ENCODE measurements around the gene ACTN4.

Gene ACTN4

DNA sequence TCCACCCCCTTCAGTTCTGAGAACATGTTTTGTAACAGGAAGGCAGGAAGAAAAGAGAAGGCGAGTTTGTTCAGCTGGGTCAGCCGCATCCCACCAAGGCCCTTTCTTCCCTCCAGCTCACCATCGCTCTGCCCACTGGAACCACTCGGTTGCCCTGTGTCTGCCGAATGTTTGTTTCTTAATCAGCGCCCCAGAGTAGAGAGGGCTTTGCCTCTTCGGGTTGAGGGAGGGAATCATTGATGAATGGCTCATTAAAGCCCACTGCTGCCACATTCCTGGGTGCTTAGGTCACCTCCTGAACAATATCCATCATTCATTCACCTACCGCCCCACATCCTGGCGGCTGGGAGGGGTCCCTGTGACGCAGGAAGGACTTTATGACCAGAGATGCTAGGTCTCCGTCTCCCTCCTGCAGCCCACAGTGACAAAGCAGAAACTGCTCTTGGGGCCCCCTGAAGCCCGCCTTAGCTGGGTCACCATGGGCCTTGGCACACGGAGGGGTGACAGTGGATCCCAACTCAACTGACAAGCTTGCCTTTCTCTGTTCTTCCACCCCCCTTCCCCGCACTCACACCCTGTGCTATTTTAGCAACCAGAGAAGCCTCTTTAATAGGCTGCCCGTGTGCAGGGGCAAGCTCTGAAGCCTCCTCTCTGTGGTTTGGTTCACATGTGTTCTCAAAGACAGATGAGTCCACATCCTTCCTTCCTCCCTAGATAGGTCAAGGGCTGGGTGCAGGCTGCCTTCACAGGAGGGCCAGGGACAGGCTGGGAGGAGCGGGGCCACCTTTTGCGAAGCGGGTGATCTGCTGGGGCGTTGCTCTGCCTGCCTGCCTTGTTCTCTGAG lies 46.2 kb downstream of the ACTN4 start:
- no peaks in the 10 kb centered on the region for H3K9me3 ChIP-seq (ENCODE audit: low read length)
- H3K4me3 ChIP-seq (ENCODE audit: low read depth in 1 of 2, low read length in 2 of 2): peak overlapping the region in 1 of 2 donors; percentile 7
- H3K9ac ChIP-seq (ENCODE audit: low read length): peak overlapping the region; percentile 63
- peak overlapping the region; percentile 89 for H3K27ac ChIP-seq (ENCODE audit: low read depth, low read length)
- H3K27me3 ChIP-seq (ENCODE audit: control insufficient read depth in 1 of 2, insufficient read depth in 2 of 2, low read length in 2 of 2): no peaks in the 10 kb centered on the region
- peaks cover 5% of the 10 kb centered on the region for H3K36me3 ChIP-seq (ENCODE audit: insufficient read depth, low read length)
- peaks cover 69% of the 10 kb centered on the region for H3K4me1 ChIP-seq (ENCODE audit: insufficient read depth, low read length)

DNA sequence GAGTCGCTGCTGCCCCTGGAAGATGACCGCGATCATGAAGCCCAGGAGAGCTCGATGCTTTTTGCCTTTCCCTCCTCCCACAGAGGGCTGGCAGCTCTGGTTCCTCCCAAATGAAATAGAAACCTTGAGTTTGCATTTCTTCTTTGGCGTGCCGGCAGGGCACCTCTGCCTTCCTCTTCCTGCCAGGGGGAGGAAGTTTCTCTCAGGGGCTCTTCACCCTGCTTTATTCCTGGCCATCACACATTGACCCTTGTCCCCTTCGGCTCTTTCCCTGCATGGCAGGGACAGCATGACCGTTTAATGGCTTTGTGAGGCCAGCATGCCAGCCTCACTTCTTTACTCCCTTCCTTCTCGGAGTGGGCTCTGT lies 47.9 kb downstream of the ACTN4 start:
- H3K4me1 ChIP-seq (ENCODE audit: insufficient read depth, low read length): peaks cover 69% of the 10 kb centered on the region
- H3K27ac ChIP-seq (ENCODE audit: low read depth, low read length): peak overlapping the region; percentile 42
- H3K36me3 ChIP-seq (ENCODE audit: insufficient read depth, low read length): peaks cover 8% of the 10 kb centered on the region
- peak overlapping the region in 1 of 2 donors; percentile 16 for H3K4me3 ChIP-seq (ENCODE audit: low read depth in 1 of 2, low read length in 2 of 2)
- no peaks in the 10 kb centered on the region for H3K27me3 ChIP-seq (ENCODE audit: control insufficient read depth in 1 of 2, insufficient read depth in 2 of 2, low read length in 2 of 2)
- H3K9me3 ChIP-seq (ENCODE audit: low read length): no peaks in the 10 kb centered on the region
- H3K9ac ChIP-seq (ENCODE audit: low read length): peak overlapping the region; percentile 23

DNA sequence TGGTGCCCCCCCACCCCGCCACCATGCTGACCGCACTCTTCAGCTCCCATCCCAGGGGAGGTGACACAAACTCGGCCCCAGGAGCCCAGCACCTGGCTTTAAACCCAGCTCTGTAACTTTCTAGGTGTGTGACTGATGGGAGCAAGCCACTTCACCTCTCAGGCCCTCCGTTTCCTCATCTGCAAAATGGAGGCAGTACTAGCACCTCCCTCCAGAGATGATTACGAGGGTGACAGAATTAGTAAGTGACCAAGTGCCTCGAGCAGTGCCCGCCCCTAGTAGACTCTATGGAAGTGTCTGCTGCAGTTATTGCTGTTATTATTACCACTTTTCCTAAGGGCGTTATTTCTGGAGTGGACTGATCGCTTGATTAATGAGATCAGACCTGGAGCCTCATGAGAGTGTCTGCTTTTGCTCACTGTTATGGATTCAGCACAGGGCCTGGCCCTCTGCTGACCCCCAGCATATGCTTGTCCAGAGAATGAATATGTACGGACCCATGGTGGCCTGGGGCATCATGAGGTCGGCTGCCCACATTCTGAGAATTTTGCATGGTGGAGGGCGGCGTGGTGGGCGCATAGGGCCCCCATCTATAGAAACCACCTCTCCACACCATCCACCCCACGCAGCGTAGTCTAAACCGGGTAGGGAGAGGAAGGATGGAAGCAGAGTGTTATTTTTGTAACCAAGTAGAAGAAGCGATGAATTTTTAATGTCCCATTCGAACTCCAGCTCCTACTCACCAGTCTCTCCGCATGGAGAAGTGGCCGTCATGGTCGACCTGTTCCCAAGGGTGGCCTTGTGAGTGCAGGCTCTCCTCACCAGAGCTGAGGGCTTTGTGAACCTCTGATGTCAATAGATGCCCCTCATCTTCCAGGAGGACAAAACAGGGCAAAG lies 48.6 kb downstream of the ACTN4 start:
- Histone ChIP-seq H3K27me3 (ENCODE audit: control insufficient read depth in 1 of 2, insufficient read depth in 2 of 2, low read length in 2 of 2) (no peaks in the 10 kb centered on the region), H3K4me1 (ENCODE audit: insufficient read depth, low read length) (peaks cover 70% of the 10 kb centered on the region), H3K4me3 (ENCODE audit: low read depth in 1 of 2, low read length in 2 of 2) (peak overlapping the region in 1 of 2 donors; percentile 16), H3K27ac (ENCODE audit: low read depth, low read length) (peak overlapping the region; percentile 27), H3K9me3 (ENCODE audit: low read length) (no peaks in the 10 kb centered on the region), H3K36me3 (ENCODE audit: insufficient read depth, low read length) (peaks cover 16% of the 10 kb centered on the region), H3K9ac (ENCODE audit: low read length) (peak overlapping the region; percentile 23)

DNA sequence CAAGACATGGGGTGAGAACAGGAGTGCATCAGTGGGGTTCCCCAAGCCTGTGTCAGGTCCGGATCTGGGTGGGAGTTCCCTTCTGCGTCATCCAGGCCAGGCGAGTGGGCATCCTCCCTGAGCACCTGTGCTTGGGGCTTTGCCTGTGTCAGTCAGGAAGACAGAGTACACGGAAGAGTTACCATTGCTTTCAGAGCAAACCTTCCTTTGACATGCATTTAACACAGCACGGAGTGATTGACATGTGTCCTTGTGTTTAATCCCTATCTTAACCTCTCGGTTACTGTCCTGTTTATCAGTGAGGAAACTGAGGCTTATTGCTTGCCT lies 49.2 kb downstream of the ACTN4 start:
- Histone ChIP-seq H3K9ac (ENCODE audit: low read length) (no peak overlapping the region), H3K27me3 (ENCODE audit: control insufficient read depth in 1 of 2, insufficient read depth in 2 of 2, low read length in 2 of 2) (no peaks in the 10 kb centered on the region), H3K36me3 (ENCODE audit: insufficient read depth, low read length) (peaks cover 22% of the 10 kb centered on the region), H3K9me3 (ENCODE audit: low read length) (no peaks in the 10 kb centered on the region), H3K4me1 (ENCODE audit: insufficient read depth, low read length) (peaks cover 75% of the 10 kb centered on the region), H3K4me3 (ENCODE audit: low read depth in 1 of 2, low read length in 2 of 2) (no peak overlapping the region), H3K27ac (ENCODE audit: low read depth, low read length) (peak overlapping the region; percentile 27)

DNA sequence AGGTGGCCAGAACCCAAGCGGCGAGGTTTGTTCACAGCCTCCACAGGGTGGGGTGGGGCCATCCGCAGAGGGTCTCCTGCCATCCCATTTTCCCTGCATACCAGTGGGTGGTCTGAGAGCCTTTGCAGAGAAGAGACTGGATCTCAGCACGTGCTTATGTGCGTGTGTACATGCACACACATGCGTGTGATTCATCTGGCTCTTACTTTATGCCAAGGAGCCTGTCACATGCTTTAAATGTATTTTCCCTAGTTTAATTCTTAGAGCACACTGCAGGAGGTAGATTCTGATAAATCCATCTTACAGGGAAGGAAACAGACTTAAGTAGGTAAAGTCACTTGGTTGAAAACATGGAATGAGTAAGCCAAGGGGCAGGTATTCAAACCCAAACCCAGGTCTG lies 49.7 kb downstream of the ACTN4 start:
- Histone ChIP-seq H3K27ac (ENCODE audit: low read depth, low read length) (peak overlapping the region; percentile 27), H3K4me3 (ENCODE audit: low read depth in 1 of 2, low read length in 2 of 2) (no peak overlapping the region), H3K4me1 (ENCODE audit: insufficient read depth, low read length) (peaks cover 73% of the 10 kb centered on the region), H3K36me3 (ENCODE audit: insufficient read depth, low read length) (peaks cover 27% of the 10 kb centered on the region), H3K27me3 (ENCODE audit: control insufficient read depth in 1 of 2, insufficient read depth in 2 of 2, low read length in 2 of 2) (no peaks in the 10 kb centered on the region), H3K9ac (ENCODE audit: low read length) (no peak overlapping the region), H3K9me3 (ENCODE audit: low read length) (no peaks in the 10 kb centered on the region)

DNA sequence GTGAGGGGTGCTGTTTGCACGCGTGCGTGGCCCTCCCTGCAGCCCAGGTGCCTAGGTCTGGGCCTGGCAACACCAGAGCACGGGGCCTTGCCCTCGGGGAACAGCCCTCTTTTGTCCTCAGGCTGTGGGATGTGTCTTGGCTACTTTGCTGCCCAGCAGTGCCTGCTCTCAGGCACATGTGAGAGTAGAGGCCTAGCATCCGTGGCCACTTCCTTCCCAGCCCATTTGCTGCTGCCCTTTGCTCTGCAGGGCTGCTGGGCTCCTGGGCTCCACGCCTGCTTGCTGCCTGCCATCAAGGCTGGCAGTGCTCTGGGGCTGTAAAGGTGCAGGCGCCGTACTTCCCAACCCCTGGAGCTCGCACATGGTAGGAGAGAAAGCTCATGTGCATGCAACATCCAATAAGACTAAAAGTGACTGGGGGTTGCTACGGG lies 50.2 kb downstream of the ACTN4 start:
- Histone ChIP-seq H3K9ac (ENCODE audit: low read length) (no peak overlapping the region), H3K27me3 (ENCODE audit: control insufficient read depth in 1 of 2, insufficient read depth in 2 of 2, low read length in 2 of 2) (no peaks in the 10 kb centered on the region), H3K4me3 (ENCODE audit: low read depth in 1 of 2, low read length in 2 of 2) (no peak overlapping the region), H3K27ac (ENCODE audit: low read depth, low read length) (peak overlapping the region; percentile 27), H3K9me3 (ENCODE audit: low read length) (no peaks in the 10 kb centered on the region), H3K4me1 (ENCODE audit: insufficient read depth, low read length) (peaks cover 68% of the 10 kb centered on the region), H3K36me3 (ENCODE audit: insufficient read depth, low read length) (peaks cover 31% of the 10 kb centered on the region)

DNA sequence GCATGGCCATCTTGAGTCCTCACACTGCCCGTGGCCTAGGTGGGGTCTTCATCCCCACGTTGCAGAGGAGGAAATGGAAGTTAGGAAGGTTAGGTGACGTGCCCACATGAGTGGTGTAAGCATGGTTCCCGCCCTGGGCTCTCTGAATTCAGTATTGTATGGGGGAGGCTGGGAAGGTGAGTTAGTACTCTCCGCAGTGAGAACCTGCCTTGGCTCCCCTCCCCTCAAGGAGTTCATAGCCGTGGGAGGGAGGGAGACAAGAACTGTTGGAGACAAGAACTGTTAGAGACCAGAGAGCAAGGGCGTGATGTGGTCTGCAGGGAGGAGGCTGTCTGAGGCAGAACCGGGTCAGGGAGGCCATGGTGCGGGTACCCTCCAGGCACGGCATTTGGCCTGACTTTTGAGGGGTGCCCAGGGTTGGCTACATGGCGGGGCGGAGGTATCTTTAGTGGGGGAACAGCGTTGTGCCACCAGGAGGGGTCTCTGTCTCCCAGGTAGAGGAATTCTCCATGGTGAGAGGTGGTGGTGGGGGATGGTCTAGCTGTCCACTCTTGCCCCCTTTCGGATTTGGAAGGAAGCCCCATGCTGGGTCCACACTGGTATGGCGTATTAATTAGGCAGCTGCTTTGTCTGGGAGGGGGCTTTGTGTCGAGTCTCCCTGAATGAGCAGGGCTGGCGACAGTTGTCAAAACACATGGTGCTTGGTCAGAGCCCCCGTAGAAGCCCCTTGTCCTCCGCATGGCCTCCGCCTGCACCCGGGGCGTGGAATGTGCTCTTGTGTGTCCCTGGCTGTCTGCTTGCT lies 51.0 kb downstream of the ACTN4 start:
- H3K27ac ChIP-seq (ENCODE audit: low read depth, low read length): peak overlapping the region; percentile 42
- H3K36me3 ChIP-seq (ENCODE audit: insufficient read depth, low read length): peaks cover 36% of the 10 kb centered on the region
- no peak overlapping the region for H3K9ac ChIP-seq (ENCODE audit: low read length)
- no peak overlapping the region for H3K4me3 ChIP-seq (ENCODE audit: low read depth in 1 of 2, low read length in 2 of 2)
- H3K4me1 ChIP-seq (ENCODE audit: insufficient read depth, low read length): peaks cover 60% of the 10 kb centered on the region
- H3K9me3 ChIP-seq (ENCODE audit: low read length): no peaks in the 10 kb centered on the region
- H3K27me3 ChIP-seq (ENCODE audit: control insufficient read depth in 1 of 2, insufficient read depth in 2 of 2, low read length in 2 of 2): no peaks in the 10 kb centered on the region

DNA sequence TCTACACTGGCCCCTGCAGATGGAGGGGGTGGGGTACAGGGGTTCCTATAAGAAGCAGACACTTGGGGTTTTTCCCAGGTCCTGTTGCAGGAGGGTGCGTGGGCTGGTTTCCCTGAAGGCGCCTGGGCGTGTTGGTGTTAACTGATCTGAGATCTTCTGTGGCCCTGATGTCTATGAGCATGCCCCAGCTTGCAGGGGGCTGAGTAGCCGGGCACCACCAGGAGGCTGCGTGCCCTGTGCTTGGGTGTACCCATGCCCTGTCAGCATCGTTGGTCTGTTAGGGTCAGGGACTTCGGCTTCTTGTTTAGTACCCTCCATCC lies 51.5 kb downstream of the ACTN4 start:
- H3K4me3 ChIP-seq (ENCODE audit: low read depth in 1 of 2, low read length in 2 of 2): no peak overlapping the region
- H3K4me1 ChIP-seq (ENCODE audit: insufficient read depth, low read length): peaks cover 55% of the 10 kb centered on the region
- H3K36me3 ChIP-seq (ENCODE audit: insufficient read depth, low read length): peaks cover 42% of the 10 kb centered on the region
- peak overlapping the region; percentile 42 for H3K27ac ChIP-seq (ENCODE audit: low read depth, low read length)
- H3K9ac ChIP-seq (ENCODE audit: low read length): no peak overlapping the region
- H3K27me3 ChIP-seq (ENCODE audit: control insufficient read depth in 1 of 2, insufficient read depth in 2 of 2, low read length in 2 of 2): no peaks in the 10 kb centered on the region
- no peaks in the 10 kb centered on the region for H3K9me3 ChIP-seq (ENCODE audit: low read length)

DNA sequence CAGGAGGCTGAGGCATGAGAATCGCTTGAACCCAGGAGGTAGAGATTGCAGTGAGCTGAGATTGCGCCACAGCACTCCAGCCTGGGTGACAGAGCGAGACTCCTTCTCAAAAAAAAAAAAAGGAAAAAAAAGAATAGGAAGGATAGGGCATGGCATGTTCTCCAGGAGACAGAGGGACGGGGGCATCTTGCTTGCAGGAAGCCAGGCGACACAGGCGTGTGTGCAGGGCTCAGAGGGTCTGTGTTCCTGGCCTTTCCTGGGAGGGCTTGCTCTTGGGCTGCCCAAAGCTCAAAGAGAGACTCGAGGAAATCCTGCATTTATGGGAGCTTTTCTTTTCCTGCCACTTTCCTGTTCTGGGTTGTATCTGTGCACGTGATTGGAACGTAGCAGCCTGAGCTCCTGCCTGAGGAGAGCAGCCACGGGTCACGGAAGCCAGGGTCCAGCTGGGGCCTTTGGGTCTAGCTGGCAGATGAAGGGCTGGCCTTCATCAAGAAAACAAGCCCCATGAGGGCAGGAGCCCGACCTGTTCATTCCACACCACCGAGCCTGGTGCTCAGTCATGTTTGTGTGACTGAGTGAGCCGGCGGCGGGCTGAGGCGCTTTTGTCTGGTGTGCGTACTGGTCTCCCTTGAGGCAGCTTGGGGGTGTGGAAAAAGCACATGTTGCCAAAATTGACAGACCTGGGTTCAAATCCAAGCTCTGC lies 52.3 kb downstream of the ACTN4 start:
- H3K9me3 ChIP-seq (ENCODE audit: low read length): no peaks in the 10 kb centered on the region
- peak overlapping the region; percentile 3 for H3K27ac ChIP-seq (ENCODE audit: low read depth, low read length)
- H3K36me3 ChIP-seq (ENCODE audit: insufficient read depth, low read length): peaks cover 50% of the 10 kb centered on the region
- no peak overlapping the region for H3K4me3 ChIP-seq (ENCODE audit: low read depth in 1 of 2, low read length in 2 of 2)
- no peak overlapping the region for H3K9ac ChIP-seq (ENCODE audit: low read length)
- H3K4me1 ChIP-seq (ENCODE audit: insufficient read depth, low read length): peaks cover 49% of the 10 kb centered on the region
- H3K27me3 ChIP-seq (ENCODE audit: control insufficient read depth in 1 of 2, insufficient read depth in 2 of 2, low read length in 2 of 2): no peaks in the 10 kb centered on the region

DNA sequence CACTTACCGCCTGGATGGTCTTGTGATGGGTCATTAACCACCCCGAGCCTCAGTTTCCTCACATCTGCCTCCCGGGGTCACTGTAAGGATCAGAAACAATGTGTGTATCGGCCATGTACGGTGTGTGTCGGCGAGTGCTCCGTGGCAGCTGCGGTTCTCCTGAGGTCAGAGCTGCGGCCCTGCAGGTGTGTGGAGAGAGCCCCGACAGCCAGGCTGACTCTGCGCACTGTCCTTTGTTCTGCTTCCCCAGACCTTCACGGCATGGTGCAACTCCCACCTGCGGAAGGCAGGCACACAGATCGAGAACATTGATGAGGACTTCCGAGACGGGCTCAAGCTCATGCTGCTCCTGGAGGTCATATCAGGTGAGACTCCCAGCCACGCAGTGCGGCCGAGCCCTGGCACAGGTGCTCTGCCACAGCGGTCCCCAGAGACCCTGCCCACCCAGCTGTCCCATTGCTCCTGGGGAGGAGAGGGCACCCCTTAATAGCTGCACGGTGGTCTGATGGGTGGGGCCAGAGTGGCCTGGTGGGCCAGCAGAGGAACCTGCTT lies 53.0 kb downstream of the ACTN4 start:
- peak overlapping the region; percentile 3 for H3K27ac ChIP-seq (ENCODE audit: low read depth, low read length)
- H3K9ac ChIP-seq (ENCODE audit: low read length): no peak overlapping the region
- no peaks in the 10 kb centered on the region for H3K9me3 ChIP-seq (ENCODE audit: low read length)
- H3K27me3 ChIP-seq (ENCODE audit: control insufficient read depth in 1 of 2, insufficient read depth in 2 of 2, low read length in 2 of 2): no peaks in the 10 kb centered on the region
- H3K36me3 ChIP-seq (ENCODE audit: insufficient read depth, low read length): peaks cover 56% of the 10 kb centered on the region
- no peak overlapping the region for H3K4me3 ChIP-seq (ENCODE audit: low read depth in 1 of 2, low read length in 2 of 2)
- peaks cover 43% of the 10 kb centered on the region for H3K4me1 ChIP-seq (ENCODE audit: insufficient read depth, low read length)

Data from muscle layer of colon (tissue), 2 donors.